Activated CD4-positive, alpha-beta T cell treated with anti-CD3 and anti-CD28 coated beads, Interleukin-2, amount 50 U/mL, for 16 hours (primary cell): Measurements from ENCODE around the gene SLC1A2.

Experiments
- DNase-seq: peaks from one replicate; pipeline ENCODE4 v3.0.0-alpha.2; 2020

SLC1A2 gene

DNA sequence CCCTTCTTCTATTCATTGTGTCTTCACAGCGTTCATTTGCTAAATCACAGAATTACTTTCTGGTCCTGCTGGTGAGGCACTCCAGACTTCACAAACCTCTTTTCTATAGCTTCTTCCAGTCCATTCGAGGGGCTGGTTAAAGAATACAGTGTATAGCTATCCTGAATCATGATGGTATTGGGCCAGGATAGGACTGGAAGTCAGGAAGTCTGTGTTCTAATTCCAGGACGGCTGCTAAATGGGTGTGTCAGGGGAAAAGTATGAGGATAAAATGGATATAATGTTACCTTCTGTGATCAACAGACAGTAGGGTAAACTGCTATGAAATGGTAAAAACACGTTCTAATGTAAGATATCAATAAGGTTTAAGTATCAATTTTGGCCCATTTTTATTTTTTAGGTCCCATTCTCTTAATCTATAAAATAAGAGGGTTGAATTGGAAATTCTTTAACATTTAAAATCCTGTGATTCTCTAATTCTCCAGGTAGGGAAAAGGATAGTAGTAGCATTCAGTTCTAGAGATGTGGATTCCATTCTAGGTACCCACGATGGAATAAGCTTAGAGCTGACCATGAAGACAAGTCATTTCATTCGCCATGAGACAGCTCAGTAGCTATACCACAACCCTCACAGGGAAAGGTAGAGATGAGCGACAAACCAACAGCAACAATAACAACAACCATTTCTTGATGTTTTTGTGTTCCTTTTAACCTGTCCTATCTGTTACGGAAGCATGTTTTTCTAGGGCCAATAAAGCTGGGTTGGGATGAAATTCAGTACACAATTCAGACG lies 96.1 kb downstream of the SLC1A2 start:
- no peak for DNase-seq

DNA sequence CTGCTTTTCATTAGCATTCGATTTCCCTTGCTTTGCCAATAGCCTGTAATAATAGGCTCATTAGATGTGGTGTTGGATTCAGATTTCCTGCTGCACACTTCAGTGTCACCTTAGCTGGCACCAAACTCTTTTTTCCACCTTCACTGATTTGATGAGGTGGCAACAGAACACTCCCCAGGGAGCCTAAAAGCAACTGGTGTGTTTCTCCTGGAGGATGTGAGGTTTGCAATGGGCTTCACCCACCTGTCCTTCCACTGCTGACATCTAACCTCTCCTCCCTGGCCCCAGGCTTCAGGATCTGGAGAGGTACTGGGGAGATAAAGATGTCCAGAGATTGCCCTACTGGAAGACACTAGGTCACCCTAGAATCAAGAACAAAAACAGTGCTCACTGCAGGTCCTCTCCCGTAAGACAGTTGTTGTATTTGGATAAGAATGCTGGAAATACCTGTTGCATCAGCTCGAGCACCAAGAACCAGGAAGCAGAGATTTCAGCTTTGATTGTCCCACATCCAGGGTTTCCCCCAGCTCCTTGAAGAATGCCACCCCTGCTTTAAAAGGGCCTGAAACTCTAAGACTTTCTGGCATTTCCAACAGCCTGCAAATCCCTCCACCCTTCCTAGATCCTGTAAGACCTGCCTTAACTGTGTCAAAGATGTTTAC lies 96.9 kb downstream of the SLC1A2 start:
- DNase-seq = no peak

DNA sequence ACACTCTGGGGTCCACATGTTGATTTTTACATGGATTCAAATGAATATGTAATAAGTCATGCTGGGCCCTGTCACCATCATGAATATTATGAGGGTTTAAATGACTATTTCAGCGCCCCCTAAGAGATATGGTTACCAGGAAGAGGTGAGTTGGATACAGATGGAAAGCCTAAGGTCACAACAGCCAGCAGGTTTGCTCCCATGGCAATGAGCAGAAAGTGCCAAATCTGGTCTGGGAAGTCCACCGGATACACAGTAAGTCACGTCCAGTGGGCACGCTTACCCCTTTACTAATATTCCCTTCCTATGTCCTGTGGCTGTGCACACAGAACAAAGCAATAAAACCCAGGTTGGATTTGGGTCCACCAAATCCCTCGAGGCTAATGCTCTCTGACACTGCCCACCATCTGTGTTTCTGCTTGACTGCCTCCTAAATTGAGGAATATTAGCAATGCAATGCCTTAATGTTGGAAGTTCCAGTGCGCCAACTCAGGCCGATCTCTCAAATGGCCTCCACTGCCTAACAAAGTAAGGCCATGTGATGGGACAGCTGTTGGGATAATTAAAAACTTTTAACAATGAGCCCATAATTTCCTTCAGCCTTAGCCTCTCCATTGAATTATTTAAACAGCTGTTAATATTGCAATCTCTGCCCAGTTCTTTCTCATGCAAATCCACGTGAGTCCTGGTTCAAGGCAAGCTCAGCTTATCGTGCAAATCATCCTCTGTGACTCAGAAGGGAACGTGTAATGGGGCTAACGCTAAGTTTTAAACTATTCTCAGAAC lies 97.6 kb downstream of the SLC1A2 start:
- DNase-seq = no peak

DNA sequence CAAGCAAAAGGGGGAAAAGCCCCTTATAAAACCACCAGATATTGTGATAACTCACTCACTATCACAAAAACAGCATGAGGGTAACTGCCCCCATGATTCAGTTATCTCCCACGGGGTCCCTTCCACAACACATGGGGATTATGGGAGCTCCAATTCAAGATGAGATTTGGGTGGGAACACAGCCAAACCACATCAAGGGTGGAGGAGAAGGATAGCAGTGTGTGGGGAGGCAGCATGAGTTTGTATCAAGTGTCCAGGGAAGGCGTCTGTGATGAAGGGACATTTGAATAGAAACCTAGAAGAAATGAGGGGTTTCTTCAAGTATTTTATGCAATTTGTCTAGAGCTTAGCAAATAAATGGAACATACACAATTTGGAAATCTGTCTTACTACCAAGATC lies 98.2 kb downstream of the SLC1A2 start:
- DNase-seq = no peak

DNA sequence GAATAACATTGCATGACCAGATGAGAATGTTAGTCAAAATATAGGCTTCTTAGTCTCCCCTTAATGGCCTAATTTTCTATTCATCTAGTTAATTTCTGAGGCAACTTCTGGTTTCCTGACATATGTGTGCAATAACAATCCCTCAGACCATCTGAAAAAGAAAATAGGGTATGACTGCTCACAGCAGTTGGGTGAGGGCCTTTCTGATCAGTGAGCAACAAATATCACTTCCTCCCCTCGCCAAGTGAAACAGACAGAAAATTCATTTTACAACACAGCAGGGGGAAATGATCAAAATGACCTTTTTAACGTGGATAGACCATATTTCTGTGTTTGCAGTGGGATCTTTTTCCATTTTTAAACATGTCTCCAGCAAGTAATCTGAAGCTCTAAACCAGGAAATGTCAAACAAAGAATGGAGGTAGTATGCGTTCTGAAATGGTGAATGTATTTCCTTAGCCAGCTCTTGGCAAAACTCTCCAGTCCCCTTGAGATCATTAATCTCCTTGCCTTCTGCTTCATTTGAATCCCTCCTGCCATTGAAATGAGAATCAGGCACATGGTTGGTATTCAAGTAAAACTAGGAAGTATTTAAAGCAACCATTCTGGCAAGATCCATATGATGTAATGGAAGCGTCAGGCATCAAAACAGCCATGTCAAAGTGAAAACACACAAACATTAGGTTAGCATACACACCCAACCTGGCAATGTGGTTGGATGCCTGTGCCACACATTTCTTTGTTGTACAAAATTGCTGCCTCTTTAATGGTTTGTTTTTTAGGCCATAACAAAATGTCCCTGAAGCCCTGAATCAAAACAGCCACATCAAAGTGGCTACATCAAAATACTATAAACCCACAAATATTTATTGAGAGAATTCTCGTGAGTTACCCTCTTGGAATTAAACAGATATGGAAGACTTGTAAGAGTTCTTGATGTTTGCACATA lies 100.1 kb downstream of the SLC1A2 start:
- no peak for DNase-seq

DNA sequence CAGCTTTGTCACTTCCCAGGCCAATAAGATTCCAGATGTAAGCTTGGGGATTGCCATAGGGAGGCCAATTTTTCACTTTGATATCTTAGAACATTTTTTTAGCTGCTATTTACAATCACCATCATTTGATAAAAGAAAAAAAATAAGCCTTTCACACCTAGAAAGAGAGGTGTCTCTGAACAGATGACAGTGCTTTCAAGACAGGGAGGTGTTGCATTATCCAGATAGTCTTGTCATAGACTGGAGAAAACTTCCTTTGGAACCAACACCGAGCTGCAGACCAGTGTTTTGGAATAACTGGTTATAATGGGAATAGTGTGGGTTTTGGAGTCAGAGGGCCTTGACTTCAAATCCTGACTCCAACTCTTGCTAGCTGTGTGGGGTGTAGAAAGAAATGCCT lies 101.0 kb downstream of the SLC1A2 start:
- DNase-seq = no peak

DNA sequence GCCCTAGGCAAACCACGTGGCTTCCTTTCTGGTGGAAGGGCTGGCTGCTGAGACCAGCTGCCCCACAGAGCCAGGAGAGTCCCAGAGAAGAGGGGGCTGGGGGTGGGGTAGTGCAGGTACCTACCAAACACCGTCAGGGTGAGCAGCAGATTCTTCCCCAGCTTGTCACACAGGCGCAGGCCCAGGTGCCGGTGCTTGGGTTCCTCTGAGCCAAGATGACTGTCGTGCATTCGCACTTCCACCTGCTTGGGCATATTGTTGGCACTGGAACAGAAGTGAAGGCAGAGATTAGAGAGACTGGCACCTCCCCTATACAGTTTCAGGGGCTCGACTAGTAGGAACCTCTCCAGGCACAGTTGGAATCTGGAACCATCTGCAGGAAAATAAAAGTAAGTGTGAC lies 102.1 kb downstream of the SLC1A2 start:
- no peak for DNase-seq

DNA sequence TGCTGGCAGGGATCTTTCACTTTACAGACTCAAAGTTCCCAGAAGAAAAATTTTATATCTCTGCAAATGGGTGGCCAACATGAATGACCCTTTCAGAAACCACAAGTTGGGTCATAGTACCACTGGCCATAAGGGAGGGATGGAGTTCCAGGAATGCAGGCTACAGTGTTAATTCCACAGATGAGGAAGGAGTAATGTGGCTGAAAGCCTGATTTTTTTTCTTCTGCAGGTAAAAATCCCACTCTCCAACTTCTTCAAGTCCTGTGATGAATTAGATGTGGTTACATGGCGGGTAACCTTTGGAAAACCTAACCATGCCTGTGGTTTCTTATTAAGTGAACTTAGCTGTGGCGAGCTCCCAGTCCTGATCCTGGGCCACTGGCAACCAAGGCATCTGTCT lies 103.2 kb downstream of the SLC1A2 start:
- no peak for DNase-seq

DNA sequence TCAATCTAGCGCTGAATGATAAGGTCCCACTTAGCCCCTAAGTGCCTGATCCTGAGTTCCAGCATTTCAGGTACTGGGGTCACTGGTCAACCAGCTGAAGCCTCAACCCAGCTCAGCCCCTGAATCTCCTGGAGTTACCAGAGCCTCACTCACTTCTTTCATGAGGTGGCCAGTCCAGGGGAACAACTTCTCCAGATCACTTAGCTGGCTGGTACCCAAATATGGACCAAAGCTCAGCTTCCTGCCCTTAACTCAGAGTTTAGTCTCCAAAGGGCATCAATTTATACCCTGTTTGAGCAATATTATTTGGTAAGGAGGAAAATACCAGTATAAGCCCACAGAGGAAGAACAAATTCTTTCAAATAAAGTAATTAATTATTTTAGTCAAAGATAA lies 105.6 kb downstream of the SLC1A2 start:
- DNase-seq = no peak

DNA sequence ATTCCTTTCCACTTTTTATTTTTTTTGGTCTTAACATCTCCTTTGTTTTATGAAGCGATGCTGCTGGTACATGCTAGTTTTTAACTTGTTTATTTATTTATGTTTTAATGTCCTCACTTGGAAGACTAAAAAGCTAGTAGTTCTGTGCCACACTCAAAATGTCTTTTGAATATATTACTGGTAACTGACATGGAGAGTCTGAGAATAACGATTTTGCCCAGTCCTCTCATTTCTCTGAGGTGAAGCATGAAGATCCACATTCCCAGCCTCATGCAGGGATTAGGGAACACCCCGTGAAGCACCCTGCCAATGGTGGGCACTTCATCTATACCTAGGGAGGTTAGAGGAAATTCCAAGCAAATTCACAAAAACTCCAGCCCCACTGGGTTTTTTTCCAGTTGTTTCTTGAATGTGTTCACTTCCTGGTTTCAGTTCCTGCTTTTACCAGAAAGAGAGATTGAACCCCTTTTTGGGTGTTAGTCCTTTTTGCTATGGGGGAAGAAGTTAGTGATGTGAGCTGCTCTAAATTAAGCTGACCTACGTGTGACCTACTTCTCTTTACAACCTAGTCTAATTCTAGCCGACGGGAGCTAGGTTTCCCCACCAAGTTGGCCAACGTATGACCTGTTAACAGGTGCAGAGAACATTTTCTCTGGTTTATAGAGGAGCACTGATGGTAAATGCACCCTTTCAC lies 106.1 kb downstream of the SLC1A2 start:
- no peak for DNase-seq

DNA sequence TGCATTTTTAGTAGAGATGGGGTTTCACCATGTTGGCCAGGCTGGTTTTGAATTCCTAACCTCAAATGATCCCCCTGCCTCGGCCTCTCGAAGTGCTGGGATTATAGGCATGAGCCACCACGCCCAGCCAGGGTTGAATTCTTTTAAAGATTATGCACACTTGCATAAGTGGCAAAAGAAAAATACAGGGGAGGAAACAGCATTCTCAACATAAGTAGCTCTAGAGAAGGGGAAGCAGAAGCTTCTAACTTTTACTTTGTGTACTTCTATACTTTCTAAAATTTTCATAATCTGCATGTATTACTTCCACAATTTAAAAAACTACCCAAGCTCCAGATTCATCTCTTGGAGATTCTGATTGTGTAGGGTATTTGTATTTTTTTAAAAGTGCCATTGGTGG lies 108.0 kb downstream of the SLC1A2 start:
- no peak for DNase-seq

DNA sequence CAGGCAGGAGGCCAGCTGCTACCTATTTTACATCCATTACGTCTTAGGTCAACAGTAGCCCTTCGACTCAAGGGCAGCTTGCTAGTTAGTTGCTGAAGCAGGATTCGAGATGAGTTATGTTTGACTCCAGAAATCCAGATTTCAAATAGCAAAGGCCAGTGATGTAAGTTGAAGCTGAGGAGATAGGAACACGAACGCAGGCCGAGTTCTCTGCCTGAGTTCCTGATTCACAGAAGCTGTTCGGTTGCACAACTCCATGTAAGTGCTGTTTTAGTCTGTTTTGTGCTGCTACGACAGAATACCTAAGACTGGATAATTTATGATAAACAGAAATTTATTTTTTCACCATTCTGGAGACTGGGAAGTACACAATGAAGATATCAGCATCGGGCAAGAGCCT lies 111.2 kb downstream of the SLC1A2 start:
- DNase-seq = no peak

DNA sequence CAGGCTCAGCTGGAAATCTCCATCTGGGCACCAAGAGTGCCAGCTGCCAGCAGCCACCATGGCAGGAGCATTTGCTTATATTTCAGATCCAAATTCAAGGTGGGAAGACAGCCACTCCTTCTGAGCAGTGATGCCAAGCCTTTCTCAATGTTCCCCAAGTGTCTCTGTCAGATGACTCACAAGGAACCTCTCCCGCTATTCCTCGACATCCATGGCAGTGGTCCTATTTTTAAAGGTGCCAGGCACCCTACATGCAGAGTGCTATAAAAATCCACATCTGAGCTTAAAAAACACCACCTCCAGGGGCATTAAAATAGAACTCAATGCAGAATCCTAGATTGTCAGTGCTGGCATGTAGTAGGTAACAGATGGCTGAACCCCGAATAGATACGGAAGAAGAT lies 112.1 kb downstream of the SLC1A2 start:
- no peak for DNase-seq

DNA sequence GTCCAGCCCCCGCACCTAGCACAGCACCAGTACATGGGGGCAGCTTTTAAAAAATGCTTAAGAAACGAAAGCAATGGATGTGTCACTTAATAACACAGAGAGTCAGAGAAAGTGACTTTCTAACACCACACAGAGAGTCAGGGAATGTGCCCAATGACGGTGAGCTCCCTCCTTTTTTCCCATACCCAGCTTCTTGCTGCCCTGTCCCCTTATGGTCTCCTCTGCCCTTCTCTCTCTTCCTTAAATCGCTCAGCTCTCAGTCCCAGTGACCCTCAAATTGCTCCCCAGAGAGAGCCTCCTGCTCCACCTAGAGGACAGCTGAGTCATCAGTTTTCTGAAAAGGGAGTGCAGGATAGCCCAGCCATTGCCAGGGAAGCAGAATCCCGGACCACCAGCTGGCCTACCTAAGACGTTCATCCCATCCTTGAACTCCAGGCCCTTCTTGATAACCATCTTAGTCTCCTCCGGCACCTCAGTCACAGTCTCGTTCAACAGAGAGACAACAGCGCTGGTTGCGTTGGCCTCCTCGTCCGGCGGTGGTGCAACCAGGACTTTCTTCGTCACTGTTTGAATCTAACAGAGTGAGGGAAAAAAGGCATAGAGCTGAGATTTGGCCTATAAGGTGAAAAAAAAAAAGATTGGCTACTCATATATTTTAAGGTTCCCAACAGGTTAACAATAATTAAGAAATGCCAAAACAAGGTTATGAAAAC lies 113.5 kb downstream of the SLC1A2 start:
- DNase-seq = no peak

DNA sequence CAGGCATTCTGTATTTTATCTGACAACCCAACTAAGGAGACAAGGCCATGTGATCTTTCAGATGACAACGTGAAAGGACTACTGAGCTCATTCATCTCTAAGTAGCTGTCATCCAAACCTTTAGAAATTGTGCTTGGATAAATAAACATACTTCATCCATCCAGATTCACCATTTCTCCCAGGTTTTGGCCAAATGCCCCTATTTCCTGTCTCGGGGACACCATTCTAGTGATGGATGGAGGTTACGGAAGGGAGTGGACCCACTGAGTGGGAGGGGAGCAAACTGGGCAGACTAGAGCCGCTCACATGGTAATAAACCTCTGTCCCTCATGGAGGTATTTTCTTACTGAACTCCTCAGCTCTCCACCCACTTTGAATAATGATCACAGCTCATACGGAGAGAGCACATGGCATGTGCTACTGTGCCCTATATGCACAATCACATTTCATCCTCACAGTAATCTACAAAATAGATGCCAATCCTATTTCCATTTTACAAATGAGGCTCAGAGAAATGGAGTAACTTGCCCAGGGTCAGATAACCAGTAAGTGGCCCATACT lies 114.4 kb downstream of the SLC1A2 start:
- DNase-seq = no peak

DNA sequence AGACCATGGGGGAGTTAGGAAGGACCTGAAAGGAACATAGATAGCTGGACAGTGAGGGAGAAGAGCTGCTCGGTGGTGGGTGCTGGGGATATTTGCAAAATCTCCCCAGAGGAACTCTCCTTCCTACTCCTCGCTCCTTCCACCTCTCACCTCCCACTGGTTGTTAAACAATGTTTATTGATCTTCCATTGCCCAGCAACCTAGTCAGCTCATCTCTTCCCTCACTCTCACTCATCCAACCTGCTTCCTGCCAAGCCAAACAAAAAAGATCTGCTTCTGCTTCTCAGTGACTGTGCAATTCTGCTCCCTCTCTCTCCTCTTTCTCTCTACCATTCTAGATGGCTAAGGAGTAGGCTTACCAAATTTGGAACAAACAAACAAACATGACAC lies 115.0 kb downstream of the SLC1A2 start:
- DNase-seq = no peak

DNA sequence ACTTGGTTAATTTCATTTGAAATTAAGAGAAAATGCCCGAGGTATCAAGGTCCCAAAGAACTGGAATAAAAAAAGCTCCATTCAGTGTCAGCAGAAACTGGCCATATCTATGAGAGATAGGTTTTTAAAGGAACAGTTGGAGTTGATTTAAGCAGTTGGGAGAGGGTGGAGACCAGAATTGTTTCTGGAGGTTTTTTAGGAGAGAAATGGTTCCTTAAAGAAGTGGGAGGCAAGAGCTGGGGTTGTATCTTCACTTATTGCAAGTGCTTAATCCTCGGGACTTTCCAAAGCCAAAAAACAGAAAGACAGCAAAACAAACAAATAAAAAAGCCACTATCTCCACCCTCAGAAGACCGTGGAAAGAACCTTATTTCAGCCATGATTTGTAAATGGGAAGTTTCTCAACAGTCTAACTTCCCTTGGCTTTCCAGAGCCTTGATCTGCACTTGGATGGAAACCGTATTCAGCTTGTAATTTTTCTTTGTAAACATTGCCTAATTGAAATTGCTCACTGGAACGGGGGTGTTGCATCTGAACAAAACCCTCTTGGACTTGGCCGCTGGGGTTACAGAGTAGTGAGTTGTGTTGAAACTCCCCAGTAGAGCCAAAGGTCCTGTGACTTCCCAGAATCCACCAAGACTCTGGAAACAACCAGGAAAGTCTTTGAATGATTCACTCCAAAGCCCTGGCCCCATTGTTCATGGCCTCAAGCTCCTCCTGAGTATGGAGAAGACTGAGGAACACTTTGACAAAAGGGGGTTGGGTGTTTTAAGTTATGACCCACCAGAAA lies 115.6 kb downstream of the SLC1A2 start:
- no peak for DNase-seq

DNA sequence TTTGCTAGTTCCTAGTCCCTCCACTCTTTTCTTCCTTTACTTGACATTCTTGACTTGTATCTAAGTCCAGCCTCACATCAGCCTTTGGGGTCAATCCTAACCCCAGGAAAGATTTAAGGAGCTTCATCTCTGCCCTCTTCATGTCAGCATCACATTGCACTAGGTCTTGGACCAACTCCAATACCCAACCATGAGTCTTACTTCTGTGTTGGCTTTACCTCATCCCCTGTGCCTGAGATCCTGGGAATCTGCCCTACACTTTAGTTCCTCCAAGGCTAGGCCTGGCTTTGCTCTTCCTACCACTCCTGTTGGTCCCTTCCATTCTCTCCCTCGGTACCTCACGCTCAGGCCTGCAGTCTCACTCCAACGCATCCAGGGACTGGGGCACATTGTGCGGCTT lies 117.0 kb downstream of the SLC1A2 start:
- DNase-seq = no peak

DNA sequence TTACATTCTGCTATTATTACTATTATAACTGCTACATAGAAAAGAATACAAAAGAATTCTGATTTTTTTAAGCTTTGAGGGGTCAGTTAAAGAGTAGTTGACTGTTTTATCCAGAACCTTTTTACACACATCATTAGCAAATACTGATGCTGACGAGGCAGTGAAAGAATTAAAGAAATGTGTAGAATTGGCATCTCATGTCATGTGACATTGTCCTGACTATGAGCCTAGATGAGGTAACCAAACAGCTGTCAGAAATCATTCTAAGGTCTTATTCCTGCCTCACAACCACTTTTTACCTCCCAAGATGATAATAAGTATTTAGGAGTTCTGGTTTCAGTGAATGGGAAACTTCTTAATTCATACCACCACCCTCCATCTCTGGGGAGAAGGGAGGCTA lies 121.0 kb downstream of the SLC1A2 start:
- DNase-seq = no peak

DNA sequence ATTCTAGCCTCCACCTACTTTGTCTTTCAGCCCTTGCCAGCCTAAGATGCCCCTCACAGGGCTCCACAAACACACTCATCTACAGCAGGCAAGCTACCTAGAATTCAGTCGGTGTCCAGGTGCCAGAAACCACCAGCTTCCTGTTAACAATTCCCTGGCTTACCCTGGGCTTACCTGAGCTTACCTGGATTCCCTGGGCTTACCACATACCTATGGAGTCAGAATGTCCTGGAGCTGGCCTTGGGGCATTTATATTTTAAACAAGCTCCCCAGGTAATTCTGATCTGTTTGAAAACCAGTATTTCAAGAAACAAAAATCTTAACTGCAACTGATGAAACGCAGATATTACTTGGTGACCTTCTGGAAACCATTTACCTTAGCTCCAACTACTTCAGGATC lies 123.6 kb downstream of the SLC1A2 start:
- DNase-seq = no peak
